Nephron progenitor cell (in vitro differentiated cells): ENCODE data around the gene GRHL3.

Experiments used
- DNase-seq: peaks from one replicate; pipeline ENCODE4 v3.0.0; 2021
- H3K27ac Mint-ChIP-seq: 2 replicates; pipeline ENCODE4 v1.8.0; 2021; ENCODE audit warnings: mild to moderate bottlenecking, moderate library complexity, mixed read lengths
- H3K27me3 Mint-ChIP-seq: 2 replicates; pipeline ENCODE4 v1.8.0; 2021; ENCODE audit warnings: mild to moderate bottlenecking, low read depth, mixed read lengths; ENCODE audit not compliant: poor library complexity
- H3K36me3 Mint-ChIP-seq: 2 replicates; pipeline ENCODE4 v1.8.0; 2021; ENCODE audit warnings: low read depth, mixed read lengths
- H3K4me1 Mint-ChIP-seq: 2 replicates; pipeline ENCODE4 v1.8.0; 2021; ENCODE audit warnings: mixed read lengths
- H3K4me3 Mint-ChIP-seq: 2 replicates; pipeline ENCODE4 v1.8.0; 2021; ENCODE audit warnings: mild to moderate bottlenecking, moderate library complexity, mixed read lengths
- H3K9me3 Mint-ChIP-seq: 2 replicates; pipeline ENCODE4 v1.8.0; 2021; ENCODE audit warnings: mild to moderate bottlenecking, moderate library complexity, mixed read lengths
- TF ChIP-seq, protein P1 (sequence below): fragments of 200-600 bp; sonication (generic); IDR thresholded peaks from 2 replicates; pipeline ENCODE4 v1.5.0; 2021; ENCODE audit warnings: antibody characterized with exemption

GRHL3 gene

DNA sequence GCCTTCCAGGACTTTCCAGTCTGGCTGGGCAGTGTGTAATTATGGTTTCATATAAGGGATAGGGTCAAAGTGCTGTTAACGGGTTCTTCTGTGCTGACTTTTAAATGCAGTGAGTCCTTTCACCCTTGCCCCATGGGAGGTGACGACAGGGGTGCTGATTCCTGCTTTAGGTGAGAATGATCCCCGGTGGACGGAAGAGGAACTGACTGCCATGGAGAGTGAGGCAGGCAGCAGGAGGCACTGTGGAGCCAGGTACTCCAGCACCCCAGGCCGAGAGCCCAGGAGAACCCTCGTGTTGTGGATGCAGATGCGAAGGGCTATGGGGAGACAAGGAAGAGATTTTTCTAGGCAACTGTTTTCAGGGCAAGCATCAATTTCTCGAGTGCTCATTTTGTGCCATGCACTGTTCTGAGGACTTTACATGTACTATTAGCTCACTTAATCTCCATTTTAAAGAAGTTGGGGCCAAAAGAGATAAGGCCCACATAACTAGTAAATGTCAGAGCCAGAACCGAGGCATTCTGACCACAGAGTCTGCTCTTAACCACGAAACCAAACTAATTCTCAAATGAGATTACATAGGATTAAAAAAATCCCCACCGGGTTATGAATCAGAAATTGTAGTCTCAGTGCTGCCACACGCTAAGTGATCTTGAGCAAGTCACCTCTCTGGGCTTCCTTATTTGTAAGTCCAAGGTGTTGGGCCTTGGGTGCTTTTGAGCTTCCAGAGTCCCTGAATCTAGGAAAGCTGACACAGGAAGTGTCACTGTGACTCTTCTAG, 66.2 kb downstream of the GRHL3 start:
- H3K27ac Mint-ChIP-seq = peak overlapping the region; percentile 20
- H3K4me3 Mint-ChIP-seq = no peak overlapping the region
- peaks cover 23% of the 10 kb centered on the region for H3K36me3 Mint-ChIP-seq
- no peak for DNase-seq
- TF ChIP-seq, protein P1, sequence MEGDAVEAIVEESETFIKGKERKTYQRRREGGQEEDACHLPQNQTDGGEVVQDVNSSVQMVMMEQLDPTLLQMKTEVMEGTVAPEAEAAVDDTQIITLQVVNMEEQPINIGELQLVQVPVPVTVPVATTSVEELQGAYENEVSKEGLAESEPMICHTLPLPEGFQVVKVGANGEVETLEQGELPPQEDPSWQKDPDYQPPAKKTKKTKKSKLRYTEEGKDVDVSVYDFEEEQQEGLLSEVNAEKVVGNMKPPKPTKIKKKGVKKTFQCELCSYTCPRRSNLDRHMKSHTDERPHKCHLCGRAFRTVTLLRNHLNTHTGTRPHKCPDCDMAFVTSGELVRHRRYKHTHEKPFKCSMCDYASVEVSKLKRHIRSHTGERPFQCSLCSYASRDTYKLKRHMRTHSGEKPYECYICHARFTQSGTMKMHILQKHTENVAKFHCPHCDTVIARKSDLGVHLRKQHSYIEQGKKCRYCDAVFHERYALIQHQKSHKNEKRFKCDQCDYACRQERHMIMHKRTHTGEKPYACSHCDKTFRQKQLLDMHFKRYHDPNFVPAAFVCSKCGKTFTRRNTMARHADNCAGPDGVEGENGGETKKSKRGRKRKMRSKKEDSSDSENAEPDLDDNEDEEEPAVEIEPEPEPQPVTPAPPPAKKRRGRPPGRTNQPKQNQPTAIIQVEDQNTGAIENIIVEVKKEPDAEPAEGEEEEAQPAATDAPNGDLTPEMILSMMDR = peak; percentile 33
- H3K27me3 Mint-ChIP-seq = no peaks in the 10 kb centered on the region
- H3K9me3 Mint-ChIP-seq = no peaks in the 10 kb centered on the region
- H3K4me1 Mint-ChIP-seq = peaks cover under 1% of the 10 kb centered on the region

DNA sequence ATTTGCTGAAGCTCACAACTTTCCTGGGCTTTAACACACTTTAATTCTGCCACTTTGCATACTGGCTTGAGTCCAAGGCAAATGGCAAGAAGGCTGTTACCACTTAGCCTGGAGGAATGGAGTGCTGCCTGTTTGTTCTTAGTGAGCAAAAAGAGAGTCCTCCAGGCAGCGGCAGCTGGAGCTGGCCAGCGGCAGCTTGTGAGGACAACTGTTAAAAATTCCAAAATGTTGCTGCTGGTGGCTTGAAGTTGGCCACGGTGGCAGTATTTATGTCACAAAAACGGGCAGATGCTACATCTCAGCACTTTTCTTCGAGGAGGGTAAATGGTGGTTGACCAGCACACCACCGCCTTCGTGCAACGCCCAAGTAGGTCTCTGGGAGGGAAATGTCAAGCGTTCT, 67.1 kb downstream of the GRHL3 start:
- H3K27ac Mint-ChIP-seq = no peak overlapping the region
- H3K4me1 Mint-ChIP-seq = peaks cover 3% of the 10 kb centered on the region
- H3K27me3 Mint-ChIP-seq = no peaks in the 10 kb centered on the region
- no peaks in the 10 kb centered on the region for H3K9me3 Mint-ChIP-seq
- no peak for DNase-seq
- H3K36me3 Mint-ChIP-seq = peaks cover 23% of the 10 kb centered on the region
- no peak overlapping the region for H3K4me3 Mint-ChIP-seq
- TF ChIP-seq, protein P1 = no peak

DNA sequence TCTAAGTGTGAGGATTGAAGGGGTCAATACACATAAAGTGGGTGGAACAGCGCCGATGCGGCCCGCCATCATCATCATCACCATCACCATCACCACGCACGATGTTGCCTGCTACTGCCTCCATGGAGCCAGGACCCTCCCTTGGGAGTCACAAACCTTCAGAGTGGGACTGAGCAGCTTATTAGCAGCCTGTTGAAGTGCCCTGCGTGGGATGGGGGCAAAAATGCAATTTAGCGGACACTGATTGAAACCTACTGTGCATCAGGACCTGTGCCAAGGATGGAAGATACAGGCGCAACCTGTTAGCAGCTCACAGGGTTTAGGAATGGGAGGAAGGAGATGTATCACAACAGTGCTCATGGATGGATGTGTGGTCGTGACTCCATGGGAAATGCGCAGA, 67.8 kb downstream of the GRHL3 start:
- Mint-ChIP-seq H3K9me3 (no peaks in the 10 kb centered on the region), H3K4me1 (peaks cover 10% of the 10 kb centered on the region), H3K27ac (no peak overlapping the region), H3K36me3 (peaks cover 23% of the 10 kb centered on the region), H3K27me3 (no peaks in the 10 kb centered on the region), H3K4me3 (no peak overlapping the region)
- no peak for DNase-seq
- TF ChIP-seq, protein P1 = no peak

DNA sequence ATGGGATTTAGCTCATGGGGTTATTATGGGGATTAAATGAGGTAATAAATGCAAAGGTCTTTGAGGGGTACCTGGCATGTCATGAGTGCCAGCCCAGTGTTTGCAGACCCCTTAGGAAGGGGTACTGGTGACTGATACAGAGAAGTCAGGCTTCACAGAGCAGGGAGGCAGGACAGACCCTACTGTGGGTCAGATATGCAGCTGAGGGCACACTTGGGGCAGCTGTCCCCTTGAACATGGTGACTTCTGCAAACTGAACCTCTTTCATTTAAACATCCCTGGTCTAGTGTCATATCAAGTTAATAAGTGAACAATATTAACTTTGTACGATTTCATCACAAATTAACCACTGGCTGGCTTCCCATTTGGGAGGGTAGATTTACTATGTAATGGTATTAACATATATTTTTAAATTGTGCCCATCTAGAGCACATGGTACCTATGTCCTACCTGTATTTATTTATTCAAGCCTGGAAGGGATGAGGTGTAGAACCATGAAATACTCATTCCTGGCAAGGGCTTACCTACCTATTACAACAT, 68.5 kb downstream of the GRHL3 start:
- no peaks in the 10 kb centered on the region for H3K9me3 Mint-ChIP-seq
- DNase-seq = no peak

DNA sequence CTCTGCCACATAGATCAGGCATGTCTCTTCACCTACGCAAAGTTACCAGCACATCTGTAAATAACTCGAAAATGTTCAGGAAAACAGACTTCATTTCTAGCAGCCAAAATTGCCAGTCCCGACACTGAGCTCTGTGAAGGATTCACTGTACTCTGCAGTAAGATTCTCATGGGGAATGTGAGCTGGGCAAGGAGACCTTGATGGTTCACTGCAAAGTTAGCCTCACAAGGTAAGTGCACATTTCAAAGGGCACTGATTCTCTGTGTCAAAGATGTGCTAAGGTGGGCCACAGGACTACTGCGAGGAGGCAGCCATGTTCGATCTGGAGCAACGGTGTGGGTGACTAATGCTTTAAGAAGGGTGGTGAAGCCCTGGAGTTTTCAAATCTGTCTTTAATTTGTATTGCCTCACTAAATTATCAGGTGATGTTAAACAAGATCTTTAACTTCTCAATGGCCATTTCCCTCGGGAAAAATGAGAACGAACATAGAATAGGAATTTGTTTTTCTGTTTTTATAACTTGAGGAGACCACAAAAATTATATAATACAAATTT, 69.3 kb downstream of the GRHL3 start:
- Mint-ChIP-seq H3K27ac (no peak overlapping the region), H3K27me3 (no peaks in the 10 kb centered on the region), H3K36me3 (peaks cover 12% of the 10 kb centered on the region), H3K4me1 (peaks cover 13% of the 10 kb centered on the region), H3K9me3 (no peaks in the 10 kb centered on the region), H3K4me3 (no peak overlapping the region)
- TF ChIP-seq, protein P1 = no peak
- no peak for DNase-seq

More for the DNA sequence above, 68.5 kb downstream of the GRHL3 start:
- H3K27me3 Mint-ChIP-seq = no peaks in the 10 kb centered on the region
- H3K4me1 Mint-ChIP-seq = peaks cover 11% of the 10 kb centered on the region
- no peak overlapping the region for H3K27ac Mint-ChIP-seq
- H3K36me3 Mint-ChIP-seq = peaks cover 18% of the 10 kb centered on the region
- TF ChIP-seq, protein P1 = no peak
- H3K4me3 Mint-ChIP-seq = no peak overlapping the region
